H1 (cell line): Measurements from ENCODE around the gene TRIM61. TPM values are rescaled to one million over a fixed set of nuclear protein-coding genes. Genes with fewer than 3 reads are reported as not detected.
"Not testable (repeated sequence)": the region's sequence is repeated elsewhere in the genome, so short reads cannot be mapped to it uniquely, and the experiment has no call there.

Source experiments
- CTCF ChIA-PET: fragments of 300-600 bp; sonication (Branson Sonifier 250); formaldehyde crosslinking; loops from one replicate; lab custom pipeline; 2021; ENCODE audit not compliant: partially characterized antibody; lab: Charles Lee
- POLR2A ChIA-PET: fragments of 300-600 bp; sonication (Branson Sonifier 250); formaldehyde crosslinking; loops from one replicate; lab custom pipeline; 2021; ENCODE audit warnings: inconsistent platforms; ENCODE audit not compliant: partially characterized antibody; lab: Charles Lee
- DNase-seq, 2 experiments: peaks; one replicate each; pipeline versions ENCODE4 v3.0.0 to v3.0.0-alpha.2; 2010 to 2022; ENCODE audit warnings: low spot score in 2 of 2, low read depth in 1 of 2, mixed read lengths in 1 of 2
- FAIRE-seq: peaks from 2 replicates; lab custom pipeline; 2011; peaks lifted over from hg19 to GRCh38; lab: Jason Lieb, UNC
- H2AFZ ChIP-seq: 2 replicates; pipeline ENCODE4 v1.8.1; 2012; ENCODE audit warnings: low read length, inconsistent platforms
- H2AK5ac ChIP-seq: 2 replicates; pipeline ENCODE4 v1.6.1; 2013; ENCODE audit warnings: low read depth, low read length
- H2BK120ac ChIP-seq: replicated peaks from 2 replicates; pipeline ENCODE3; 2013; ENCODE audit warnings: low read depth, low read length, inconsistent platforms
- H2BK12ac ChIP-seq: 2 replicates; pipeline ENCODE4 v1.6.1; 2013; ENCODE audit warnings: low read depth, low read length
- H2BK15ac ChIP-seq: 2 replicates; pipeline ENCODE4 v1.6.1; 2013; ENCODE audit warnings: low read length
- H2BK20ac ChIP-seq: 2 replicates; pipeline ENCODE4 v1.6.1; 2013; ENCODE audit warnings: low read length
- H2BK5ac ChIP-seq: 2 replicates; pipeline ENCODE4 v1.6.1; 2013; ENCODE audit warnings: low read depth, low read length
- H3K14ac ChIP-seq: 2 replicates; pipeline ENCODE4 v1.6.1; 2013; ENCODE audit warnings: inconsistent platforms; ENCODE audit not compliant: insufficient read length
- H3K18ac ChIP-seq: 2 replicates; pipeline ENCODE4 v1.6.1; 2013; ENCODE audit warnings: low read length; ENCODE audit errors: extremely low read depth
- H3K23ac ChIP-seq: 2 replicates; pipeline ENCODE4 v1.6.1; 2013; ENCODE audit warnings: inconsistent platforms; ENCODE audit not compliant: insufficient read length
- H3K23me2 ChIP-seq: 2 replicates; pipeline ENCODE4 v1.6.1; 2013; ENCODE audit warnings: low read depth, low read length
- H3K27ac ChIP-seq: 2 replicates; pipeline ENCODE4 v1.6.1; 2011; ENCODE audit warnings: low read depth, low read length, inconsistent platforms
- H3K27me3 ChIP-seq, 4 experiments: replicated peaks in 1 of 4; 1 replicate in 1 of 4; 2 replicates in 3 of 4; pipeline versions ENCODE4 v1.6.1 to v1.8.1; 2011 to 2013; ENCODE audit warnings: low read length in 3 of 4, mild to moderate bottlenecking in 3 of 4, inconsistent platforms in 2 of 4, mixed read lengths in 2 of 4, moderate library complexity in 1 of 4; ENCODE audit not compliant: control insufficient read depth in 3 of 4, insufficient read depth in 3 of 4; ENCODE audit errors: extremely low read depth in 1 of 4
- H3K36me3 ChIP-seq, 4 experiments: 2 replicates each; pipeline versions ENCODE4 v1.6.1 to v1.8.1; 2011 to 2013; ENCODE audit warnings: mild to moderate bottlenecking in 4 of 4, low read length in 3 of 4, moderate library complexity in 2 of 4, control low read depth in 1 of 4, inconsistent platforms in 1 of 4; ENCODE audit not compliant: insufficient read depth in 4 of 4, control insufficient read depth in 2 of 4
- H3K4ac ChIP-seq: replicated peaks from 2 replicates; pipeline ENCODE3; 2013; ENCODE audit warnings: low read length, low read depth, mixed read lengths, inconsistent platforms; ENCODE audit not compliant: insufficient read length
- H3K4me1 ChIP-seq, 4 experiments: replicated peaks in 1 of 4; 1 replicate in 1 of 4; 2 replicates in 3 of 4; pipeline versions ENCODE4 v1.6.1 to v1.8.1; 2011 to 2013; ENCODE audit warnings: low read length in 3 of 4, inconsistent platforms in 2 of 4, mixed read lengths in 1 of 4; ENCODE audit not compliant: insufficient read depth in 4 of 4, control insufficient read depth in 3 of 4
- H3K4me2 ChIP-seq, 2 experiments: 2 replicates each; pipeline versions ENCODE4 v1.6.1 to v1.8.1; 2011 to 2013; ENCODE audit warnings: low read depth in 2 of 2, low read length in 2 of 2, control low read depth in 1 of 2, inconsistent platforms in 1 of 2, mild to moderate bottlenecking in 1 of 2; ENCODE audit not compliant: insufficient read depth in 1 of 2
- H3K4me3 ChIP-seq, 4 experiments: fragments of 200-600, 300-600 bp in 1 of 4; sonication (generic), shearing (Covaris generic), sonication (Bioruptor Twin) in 1 of 4; 2 replicates each; pipeline versions ENCODE4 v1.5.1 to v1.8.1; 2011 to 2016; ENCODE audit warnings: low read length in 4 of 4, low read depth in 3 of 4, control low read depth in 2 of 4, inconsistent platforms in 2 of 4, mild to moderate bottlenecking in 2 of 4, mixed read lengths in 1 of 4, moderate library complexity in 1 of 4; ENCODE audit not compliant: insufficient read depth in 2 of 4; ENCODE audit errors: extremely low read depth in 1 of 4
- H3K56ac ChIP-seq: replicated peaks from 2 replicates; pipeline ENCODE3; 2013; ENCODE audit warnings: low read depth, mild to moderate bottlenecking, mixed read lengths, low read length, inconsistent platforms; ENCODE audit not compliant: insufficient read length
- H3K79me1 ChIP-seq: 2 replicates; pipeline ENCODE4 v1.6.1; 2013; ENCODE audit warnings: low read depth, low read length, control low read depth
- H3K79me2 ChIP-seq, 2 experiments: 2 replicates each; pipeline versions ENCODE4 v1.6.1 to v1.8.1; 2012 to 2013; ENCODE audit warnings: low read length in 2 of 2, mild to moderate bottlenecking in 2 of 2, inconsistent platforms in 1 of 2; ENCODE audit not compliant: insufficient read depth in 2 of 2, control insufficient read depth in 1 of 2
- H3K9ac ChIP-seq, 4 experiments: replicated peaks in 1 of 4; 1 replicate in 1 of 4; 2 replicates in 3 of 4; pipeline versions ENCODE4 v1.6.1 to v1.8.1; 2011 to 2013; ENCODE audit warnings: low read depth in 3 of 4, low read length in 3 of 4, control low read depth in 2 of 4, mild to moderate bottlenecking in 2 of 4, moderate library complexity in 2 of 4, inconsistent platforms in 1 of 4; ENCODE audit errors: extremely low read depth in 1 of 4
- H3K9me3 ChIP-seq, 2 experiments: 2 replicates each; pipeline versions ENCODE4 v1.6.1 to v1.8.1; 2012 to 2013; ENCODE audit warnings: mild to moderate bottlenecking in 2 of 2, moderate library complexity in 2 of 2, control low read depth in 1 of 2, inconsistent platforms in 1 of 2, low read depth in 1 of 2, low read length in 1 of 2, mixed read lengths in 1 of 2; ENCODE audit not compliant: insufficient read depth in 2 of 2
- H4K20me1 ChIP-seq, 2 experiments: replicated peaks in 1 of 2; 2 replicates each; pipeline versions ENCODE3 to v1.8.1; 2011 to 2013; ENCODE audit warnings: inconsistent platforms in 2 of 2, low read length in 2 of 2, mild to moderate bottlenecking in 1 of 2; ENCODE audit not compliant: insufficient read depth in 2 of 2, control insufficient read depth in 1 of 2
- H4K5ac ChIP-seq: 2 replicates; pipeline ENCODE4 v1.6.1; 2013; ENCODE audit warnings: low read length, low read depth, mixed read lengths, inconsistent platforms; ENCODE audit not compliant: insufficient read length
- H4K8ac ChIP-seq: 2 replicates; pipeline ENCODE4 v1.8.0; 2013; ENCODE audit warnings: mild to moderate bottlenecking, moderate library complexity, low read length, inconsistent platforms; ENCODE audit not compliant: insufficient read depth; ENCODE audit errors: extremely low read depth
- H4K91ac ChIP-seq: replicated peaks from 2 replicates; pipeline ENCODE3; 2013; ENCODE audit warnings: low read length, mixed read lengths, inconsistent platforms; ENCODE audit not compliant: insufficient read length
- WGBS, 2 experiments: shearing (Covaris generic) in 1 of 2; methylation state at CpG; one replicate each; pipeline versions ENCODE4 v1.1.6 to v1.1.7; 2013 to 2015; ENCODE audit warnings: low lambda C conversion rate in 2 of 2, mixed read lengths in 2 of 2, inconsistent platforms in 1 of 2, low coverage in 1 of 2, missing lambda C conversion rate in 1 of 2; ENCODE audit not compliant: insufficient replicate concordance in 2 of 2, insufficient coverage in 1 of 2, insufficient read length in 1 of 2; ENCODE audit errors: extremely low coverage in 1 of 2, missing lambda C conversion rate in 1 of 2; 5-methylcytosine and 5-hydroxymethylcytosine counted together
- polyA plus RNA-seq, 7 experiments: library from polyadenylated mRNA; depleted of rRNA in 3 of 7; stranded (reverse) in 5 of 7; unstranded in 2 of 7; fragments of >200 nt in 5 of 7; fragments of 200-250 nt in 2 of 7; gene quantifications; 1 replicate in 5 of 7; 2 replicates in 1 of 7; 4 replicates in 1 of 7; pipeline versions ENCODE4 v1.2.1 to v1.2.3, GENCODE V29; 2011 to 2013; ENCODE audit warnings: missing spikeins in 2 of 7, mixed read lengths in 2 of 7
- total RNA-seq: library from RNA; stranded (reverse); fragmentation: NEBNext Ultra II Directional; extraction: Animal tissue kit (Norgen Biotek cat#: 25700); gene quantifications from 2 replicates; pipeline ENCODE4 v1.2.1, GENCODE V29; 2021

TRIM61 gene
- total and polyA plus RNA-seq, 2 of the 8 experiments (the other 6 are each of a cell fraction or from before 2014, with no cell fraction given): 0.18 to 5.0 TPM

- H4K5ac ChIP-seq, H3K79me1 ChIP-seq, H2AFZ ChIP-seq, H4K20me1 ChIP-seq, H2BK20ac ChIP-seq, H2BK120ac ChIP-seq, H2BK15ac ChIP-seq, H4K8ac ChIP-seq, H2BK12ac ChIP-seq, DNase-seq, H3K36me3 ChIP-seq, H3K27me3 ChIP-seq, H4K91ac ChIP-seq, FAIRE-seq, H3K4me1 ChIP-seq, POLR2A ChIA-PET, H3K18ac ChIP-seq, H3K9ac ChIP-seq, H3K4me3 ChIP-seq, H3K14ac ChIP-seq, H3K4ac ChIP-seq, H3K9me3 ChIP-seq, H3K4me2 ChIP-seq, H3K23me2 ChIP-seq, H2AK5ac ChIP-seq, H3K23ac ChIP-seq, H2BK5ac ChIP-seq, H3K79me2 ChIP-seq, H3K27ac ChIP-seq, H3K56ac ChIP-seq: not testable (repeated sequence)
- CTCF ChIA-PET: interaction anchor here (0.5 to 0.7 kb wide), 2 partner anchors 19 to 49 kb away, joined by 3 read pairs; no protein-coding TSS in a partner anchor
- 88% methylated on average over 6 of the region's 6 CpGs; no CpG with 5 or more reads in 1 of the 2 experiments for WGBS, 2 experiments
These were observed 18.7 kb upstream of the TRIM61 start for GRCh38 chr4:164996123-164996522.

GRCh38 chr4:164990786-164991185 is 13.3 kb upstream of the TRIM61 start:
- H3K4ac ChIP-seq, H4K20me1 ChIP-seq, H3K27me3 ChIP-seq, POLR2A ChIA-PET, H3K23ac ChIP-seq, H2AFZ ChIP-seq, H3K23me2 ChIP-seq, H3K4me3 ChIP-seq, H3K27ac ChIP-seq, H3K9me3 ChIP-seq, H4K91ac ChIP-seq, H2BK120ac ChIP-seq, H3K4me1 ChIP-seq, H3K9ac ChIP-seq, H3K18ac ChIP-seq, H4K5ac ChIP-seq, H2BK5ac ChIP-seq, H4K8ac ChIP-seq, H2BK20ac ChIP-seq, H2AK5ac ChIP-seq, H2BK15ac ChIP-seq, H3K14ac ChIP-seq, H3K79me1 ChIP-seq, H3K36me3 ChIP-seq, H3K4me2 ChIP-seq, H3K56ac ChIP-seq, DNase-seq, FAIRE-seq, H2BK12ac ChIP-seq, H3K79me2 ChIP-seq: not testable (repeated sequence)
- WGBS, 2 experiments: 93% methylated on average over 10 of the region's 10 CpGs; no CpG with 5 or more reads in 1 of the 2 experiments
- CTCF ChIA-PET: interaction anchor here (1.2 kb wide), 1 partner anchor 13 kb away, joined by 3 read pairs; the partner anchor contains the start of gene TRIM61
